ENCODE data around the gene UTF1.

Gene UTF1

GRCh38 chr10:133237588-133238465 lies 7.8 kb downstream of the UTF1 start, which contains the start of gene VENTX:
TSS of gene VENTX (plus strand) at chr10:133237855. CDS start at chr10:133237915, 60 bp downstream.
- DNase-seq (ENCODE audit: low spot score): no peak
- in situ Hi-C loops (cut with MboI; ENCODE audit: low sequenced_read_pairs, unreplicated experiment): no loop called here
- TF ChIP-seq, protein P1, sequence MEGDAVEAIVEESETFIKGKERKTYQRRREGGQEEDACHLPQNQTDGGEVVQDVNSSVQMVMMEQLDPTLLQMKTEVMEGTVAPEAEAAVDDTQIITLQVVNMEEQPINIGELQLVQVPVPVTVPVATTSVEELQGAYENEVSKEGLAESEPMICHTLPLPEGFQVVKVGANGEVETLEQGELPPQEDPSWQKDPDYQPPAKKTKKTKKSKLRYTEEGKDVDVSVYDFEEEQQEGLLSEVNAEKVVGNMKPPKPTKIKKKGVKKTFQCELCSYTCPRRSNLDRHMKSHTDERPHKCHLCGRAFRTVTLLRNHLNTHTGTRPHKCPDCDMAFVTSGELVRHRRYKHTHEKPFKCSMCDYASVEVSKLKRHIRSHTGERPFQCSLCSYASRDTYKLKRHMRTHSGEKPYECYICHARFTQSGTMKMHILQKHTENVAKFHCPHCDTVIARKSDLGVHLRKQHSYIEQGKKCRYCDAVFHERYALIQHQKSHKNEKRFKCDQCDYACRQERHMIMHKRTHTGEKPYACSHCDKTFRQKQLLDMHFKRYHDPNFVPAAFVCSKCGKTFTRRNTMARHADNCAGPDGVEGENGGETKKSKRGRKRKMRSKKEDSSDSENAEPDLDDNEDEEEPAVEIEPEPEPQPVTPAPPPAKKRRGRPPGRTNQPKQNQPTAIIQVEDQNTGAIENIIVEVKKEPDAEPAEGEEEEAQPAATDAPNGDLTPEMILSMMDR (IDR thresholded peaks at IDR 0.05; ENCODE audit: borderline replicate concordance, control extremely low read depth, extremely low read depth, insufficient read depth, missing control alignments): no peak

DNA sequence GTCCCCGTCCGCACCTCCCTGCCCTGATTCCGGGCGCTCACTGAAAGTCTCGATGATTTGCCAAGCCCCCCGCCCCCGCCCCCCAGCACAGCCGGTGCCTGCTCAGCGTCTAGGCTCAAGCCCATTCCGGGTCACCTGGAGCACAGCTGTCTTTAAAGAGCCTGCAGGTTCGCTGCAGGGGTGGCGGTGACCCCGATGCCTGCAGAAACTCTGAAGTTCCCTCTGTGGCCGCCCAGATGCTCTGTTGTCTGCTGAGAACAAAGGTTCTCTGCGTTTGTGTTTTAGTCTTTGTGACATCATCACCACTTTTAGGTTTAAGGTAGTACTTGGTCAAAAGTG lies 8.4 kb downstream of the UTF1 start:
- no peak for DNase-seq (ENCODE audit: low spot score)
- TF ChIP-seq, protein P1 (IDR thresholded peaks at IDR 0.05; ENCODE audit: borderline replicate concordance, control extremely low read depth, extremely low read depth, insufficient read depth, missing control alignments): no peak
- in situ Hi-C loops (cut with MboI; ENCODE audit: low sequenced_read_pairs, unreplicated experiment): no loop called here

DNA sequence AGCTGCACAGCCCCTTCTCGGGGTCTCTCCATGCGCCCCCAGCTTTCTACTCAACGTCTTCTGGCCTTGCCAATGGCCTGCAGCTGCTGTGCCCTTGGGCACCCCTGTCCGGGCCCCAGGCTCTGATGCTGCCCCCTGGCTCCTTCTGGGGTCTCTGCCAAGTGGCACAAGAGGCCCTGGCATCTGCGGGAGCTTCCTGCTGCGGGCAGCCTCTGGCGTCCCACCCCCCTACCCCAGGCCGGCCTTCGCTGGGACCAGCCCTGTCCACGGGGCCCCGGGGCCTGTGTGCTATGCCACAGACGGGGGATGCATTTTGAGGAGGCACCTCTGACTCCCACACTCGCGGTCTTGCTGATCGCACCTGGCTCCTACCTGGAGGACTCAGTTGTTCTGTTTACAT lies 10.0 kb downstream of the UTF1 start:
- TF ChIP-seq, protein P1 (IDR thresholded peaks at IDR 0.05; ENCODE audit: borderline replicate concordance, control extremely low read depth, extremely low read depth, insufficient read depth, missing control alignments): no peak
- no peak for DNase-seq (ENCODE audit: low spot score)
- in situ Hi-C loops (cut with MboI; ENCODE audit: low sequenced_read_pairs, unreplicated experiment): no loop called here

GRCh38 chr10:133241501-133242205 lies 11.6 kb downstream of the UTF1 start:
- TF ChIP-seq, protein P1 (IDR thresholded peaks at IDR 0.05; ENCODE audit: borderline replicate concordance, control extremely low read depth, extremely low read depth, insufficient read depth, missing control alignments): no peak
- peak; percentile 72 for DNase-seq (ENCODE audit: low spot score)
- in situ Hi-C loops (cut with MboI; ENCODE audit: low sequenced_read_pairs, unreplicated experiment): no loop called here

GRCh38 chr10:133242611-133243356 lies 12.8 kb downstream of the UTF1 start:
- TF ChIP-seq, protein P1 (IDR thresholded peaks at IDR 0.05; ENCODE audit: borderline replicate concordance, control extremely low read depth, extremely low read depth, insufficient read depth, missing control alignments): no peak
- in situ Hi-C loops (cut with MboI; ENCODE audit: low sequenced_read_pairs, unreplicated experiment): no loop called here
- DNase-seq (ENCODE audit: low spot score): no peak

DNA sequence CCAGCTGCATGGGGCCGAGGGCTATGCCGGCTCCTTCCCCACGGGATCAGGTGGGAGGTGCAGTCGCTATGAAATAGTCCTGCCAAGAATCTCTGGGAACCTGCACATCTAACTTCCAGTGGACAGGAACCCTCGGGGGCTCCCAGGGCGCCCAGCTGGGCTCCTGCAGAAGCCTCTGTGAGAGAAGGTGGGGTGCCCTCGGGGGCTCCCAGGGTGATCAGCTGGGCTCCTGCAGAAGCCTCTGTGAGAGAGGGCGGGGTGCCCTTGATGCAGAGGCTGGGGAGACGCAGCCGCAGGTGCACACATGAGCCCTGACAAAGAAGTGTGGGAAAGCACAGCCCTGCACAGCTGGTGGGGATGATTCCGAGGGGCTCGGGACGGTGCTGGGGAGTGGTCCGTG lies 13.6 kb downstream of the UTF1 start:
- TF ChIP-seq, protein P1 (IDR thresholded peaks at IDR 0.05; ENCODE audit: borderline replicate concordance, control extremely low read depth, extremely low read depth, insufficient read depth, missing control alignments): no peak
- no peak for DNase-seq (ENCODE audit: low spot score)
- in situ Hi-C loops (cut with MboI; ENCODE audit: low sequenced_read_pairs, unreplicated experiment): no loop called here
